Kidney (tissue), 14 donors: Measurements from ENCODE around the gene ARG2. TPM values are rescaled to one million over a fixed set of nuclear protein-coding genes. Genes with fewer than 3 reads are reported as not detected.
A peak's percentile ranks its signal among the peaks of the same experiment; 100 is the strongest.

Experiments used
- DNase-seq, 5 donors: peaks; one replicate each; pipeline ENCODE4 v3.0.0-alpha.2; 2013 to 2020
- FAIRE-seq: peaks from 2 replicates; lab custom pipeline; 2012; peaks lifted over from hg19 to GRCh38; lab: Jason Lieb, UNC
- H3K27ac ChIP-seq, 2 donors: one replicate each; pipeline ENCODE4 v1.7.0; 2013; ENCODE audit warnings: low read depth in 2 of 2, low read length in 2 of 2, inconsistent platforms in 1 of 2
- H3K27me3 ChIP-seq: one replicate; pipeline ENCODE4 v1.7.1; 2013; ENCODE audit warnings: low read length, inconsistent platforms; ENCODE audit not compliant: control insufficient read depth, insufficient read depth
- H3K36me3 ChIP-seq, 3 donors: one replicate each; pipeline versions ENCODE4 v1.7.0 to v1.7.1; 2013; ENCODE audit warnings: low read length in 3 of 3, control low read depth in 1 of 3, inconsistent platforms in 1 of 3; ENCODE audit not compliant: insufficient read depth in 3 of 3, control insufficient read depth in 2 of 3
- H3K4me1 ChIP-seq, 3 donors: one replicate each; pipeline versions ENCODE4 v1.7.0 to v1.7.1; 2013; ENCODE audit warnings: low read length in 3 of 3, inconsistent platforms in 1 of 3, low read depth in 1 of 3; ENCODE audit not compliant: control insufficient read depth in 2 of 3, insufficient read depth in 2 of 3
- H3K4me3 ChIP-seq, 3 donors: one replicate each; pipeline versions ENCODE4 v1.7.0 to v1.8.1; 2013; ENCODE audit warnings: low read length in 3 of 3, control low read depth in 1 of 3, inconsistent platforms in 1 of 3
- H3K9ac ChIP-seq, 3 donors: one replicate each; pipeline versions ENCODE4 v1.7.0 to v1.7.1; 2013; ENCODE audit warnings: low read length in 3 of 3, control low read depth in 1 of 3, inconsistent platforms in 1 of 3
- H3K9me3 ChIP-seq, 3 donors: one replicate each; pipeline versions ENCODE4 v1.7.0 to v1.7.1; 2013; ENCODE audit warnings: low read length in 3 of 3, control low read depth in 1 of 3, inconsistent platforms in 1 of 3; ENCODE audit not compliant: control insufficient read depth in 2 of 3, insufficient read depth in 1 of 3
- CTCF ChIP-seq: IDR thresholded peaks from 3 replicates; pipeline ENCODE4 v1.5.1; 2012; ENCODE audit warnings: mild to moderate bottlenecking, moderate library complexity, borderline replicate concordance; ENCODE audit not compliant: insufficient read depth; ENCODE audit errors: extremely low read depth
- intact Hi-C: fragments of 100-400 bp; cut with DNase I; formaldehyde crosslinking; loops from one replicate; pipeline ENCODE4 v1.11.1; 2022
- polyA plus RNA-seq: library from polyadenylated mRNA; stranded (reverse); fragments of 350-450 nt; fragmentation: Illumina TruSeq; extraction: RNeasy Lipid Tissue Mini Kit (QIAGEN cat#74804); gene quantifications from one replicate; pipeline ENCODE4 v1.2.3, GENCODE V29; 2014; ENCODE audit warnings: low read depth, low replicate concordance; ENCODE audit not compliant: insufficient read depth
- total RNA-seq: library from RNA; stranded (reverse); fragmentation: NEBNext Ultra II Directional; extraction: Animal tissue kit (Norgen Biotek cat#: 25700); gene quantifications from one replicate; pipeline ENCODE4 v1.2.1, GENCODE V29; 2021
- donor health status: control.
- donor health status: control.
- donor health status: control.
- donor health status: control.
- donor health status: control.
- donor health status: DM: yes; HTN: yes; CAD: no.
- donor health status: Normal renal cell carcinoma (clear cell type).

Gene ARG2
- total and polyA plus RNA-seq, 2 donors from 2014 or later = 19.2 to 77.0 TPM

DNA sequence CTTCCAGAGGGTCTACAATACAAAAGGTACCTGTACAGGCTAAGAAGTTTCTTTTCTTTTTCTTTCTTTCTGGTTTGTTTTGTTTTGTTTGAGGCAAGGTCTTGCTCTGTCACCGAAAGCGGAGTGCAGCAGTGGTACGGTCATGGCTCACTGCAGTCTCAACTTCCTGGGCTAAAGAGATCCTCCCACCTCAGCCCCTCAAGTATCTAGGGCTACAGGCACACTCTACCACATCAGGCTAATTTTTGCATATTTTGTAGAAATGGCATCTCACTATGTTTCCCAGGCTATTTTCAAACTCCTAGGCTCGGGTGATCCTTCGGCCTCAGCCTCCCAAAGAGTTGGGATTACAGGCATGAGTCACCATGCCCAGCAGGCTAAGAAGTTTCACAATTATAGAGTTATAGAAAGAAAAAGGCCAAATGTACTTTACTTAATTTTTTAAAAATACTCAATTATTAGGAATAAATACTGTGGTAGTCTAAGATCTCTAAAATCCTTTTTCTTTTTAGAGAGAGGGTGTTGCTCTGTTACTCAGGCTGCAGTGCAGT, 16.6 kb upstream of the ARG2 start:
- H3K27me3 ChIP-seq = no peaks in the 10 kb centered on the region
- H3K9me3 ChIP-seq = no peaks in the 10 kb centered on the region
- H3K4me3 ChIP-seq = no peak overlapping the region
- peak in 3 of 5 donors; percentile 70 to 79 (median 78) for DNase-seq
- intact Hi-C loops = no loop called here
- no peak overlapping the region for H3K9ac ChIP-seq
- H3K4me1 ChIP-seq = peaks cover 3 to 8% (median 7%) of the 10 kb centered on the region in 3 donors
- no peak for FAIRE-seq
- no peak overlapping the region for H3K27ac ChIP-seq
- H3K36me3 ChIP-seq = no peaks in the 10 kb centered on the region
- no peak for TF ChIP-seq CTCF

GRCh38 chr14:67607646-67608045, 12.1 kb upstream of the ARG2 start:
- intact Hi-C loops = no loop called here
- no peak overlapping the region for H3K9ac ChIP-seq
- no peak overlapping the region for H3K4me3 ChIP-seq
- H3K27me3 ChIP-seq = no peaks in the 10 kb centered on the region
- TF ChIP-seq CTCF = no peak
- no peaks in the 10 kb centered on the region for H3K9me3 ChIP-seq
- FAIRE-seq = no peak
- H3K27ac ChIP-seq = no peak overlapping the region
- H3K4me1 ChIP-seq = peaks cover 0 to 3% (median 0%) of the 10 kb centered on the region in 3 donors
- no peaks in the 10 kb centered on the region for H3K36me3 ChIP-seq
- DNase-seq = no peak

DNA sequence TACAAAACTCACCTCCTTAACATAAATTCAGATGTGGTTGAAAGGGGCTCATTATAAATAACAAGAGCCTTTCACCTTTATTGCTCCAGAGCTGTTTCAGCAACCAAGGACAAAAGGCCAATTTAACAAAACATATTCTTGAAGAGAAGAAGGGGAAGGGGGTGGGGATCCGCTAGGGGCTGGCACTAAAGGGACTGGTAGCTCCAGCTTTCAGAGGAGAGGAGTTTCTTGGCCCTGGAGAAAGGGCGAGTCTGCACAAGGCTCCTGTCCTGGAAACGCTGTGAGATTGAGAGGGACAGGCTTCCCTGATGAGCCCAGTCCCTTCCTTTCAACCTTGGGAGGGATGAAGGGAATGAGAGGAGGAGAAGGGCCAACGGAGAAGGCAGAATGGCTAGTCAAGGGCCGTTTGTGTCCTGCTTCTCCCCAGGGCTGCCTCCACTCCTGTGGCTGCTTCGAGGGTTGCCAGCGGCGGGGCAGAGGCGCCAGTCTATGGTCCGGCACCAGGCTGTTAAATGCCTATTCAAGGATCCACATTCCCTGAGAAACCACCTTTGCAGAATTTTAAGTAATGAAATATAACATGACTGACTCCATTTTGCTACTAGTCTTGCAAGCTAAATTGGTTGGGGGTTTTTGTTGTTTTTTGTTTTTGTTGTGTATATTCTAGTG, 9.9 kb upstream of the ARG2 start:
- DNase-seq = no peak
- Histone ChIP-seq H3K27me3 (no peaks in the 10 kb centered on the region), H3K4me3 (no peak overlapping the region), H3K36me3 (no peaks in the 10 kb centered on the region), H3K9ac (no peak overlapping the region), H3K9me3 (no peaks in the 10 kb centered on the region), H3K27ac (no peak overlapping the region), H3K4me1 (no peaks in the 10 kb centered on the region)
- TF ChIP-seq CTCF = no peak
- FAIRE-seq = no peak
- intact Hi-C loops = loop anchor here (10.0 kb wide), 1 partner anchor 55 kb away; no protein-coding TSS in a partner anchor
